GM23338 (cell line): ENCODE measurements around the gene HOXC5. TPM values are rescaled to one million over a fixed set of nuclear protein-coding genes. Genes with fewer than 3 reads are reported as not detected.

Source experiments
- ATAC-seq: fragments of 200-7000 bp; cut with Tn5 transposase; 3 replicates; pipeline ENCODE4 v1.9.1; 2020
- DNase-seq: peaks from one replicate; pipeline ENCODE4 v3.0.0-alpha.2; 2015; ENCODE audit warnings: low spot score
- H2AFZ ChIP-seq: fragments of 200-600 bp; sonication (generic); 2 replicates; pipeline ENCODE4 v1.8.0; 2016; ENCODE audit warnings: antibody characterized with exemption, mild to moderate bottlenecking, moderate library complexity
- H3F3A ChIP-seq: fragments of 200-600 bp; sonication (generic); replicated peaks from 2 replicates; pipeline ENCODE4 v1.8.0; 2017; ENCODE audit warnings: antibody characterized with exemption, mixed run types, low read depth
- H3K27ac ChIP-seq: fragments of 200-600 bp; sonication (generic); 2 replicates; pipeline ENCODE4 v1.6.1; 2016; ENCODE audit warnings: low read depth
- H3K27me3 ChIP-seq: fragments of 200-600 bp; sonication (generic); 2 replicates; pipeline ENCODE4 v1.8.0; 2016; ENCODE audit warnings: mild to moderate bottlenecking, mixed run types, moderate library complexity; ENCODE audit not compliant: insufficient read depth
- H3K36me3 ChIP-seq: fragments of 200-600 bp; sonication (generic); 2 replicates; pipeline ENCODE4 v1.8.0; 2016; ENCODE audit warnings: mild to moderate bottlenecking; ENCODE audit not compliant: insufficient read depth
- H3K4me1 ChIP-seq: fragments of 200-600 bp; sonication (generic); 2 replicates; pipeline ENCODE4 v1.8.0; 2016; ENCODE audit warnings: mild to moderate bottlenecking, moderate library complexity; ENCODE audit not compliant: insufficient read depth
- H3K4me2 ChIP-seq: fragments of 200-600 bp; sonication (generic); 2 replicates; pipeline ENCODE4 v1.7.1; 2017; ENCODE audit warnings: mixed run types
- H3K4me3 ChIP-seq: fragments of 200-600 bp; sonication (generic); 2 replicates; pipeline ENCODE4 v1.6.1; 2016; ENCODE audit warnings: mixed run types
- H3K79me2 ChIP-seq: fragments of 200-600 bp; sonication (generic); replicated peaks from 2 replicates; pipeline ENCODE4 v1.8.0; 2017; ENCODE audit warnings: mild to moderate bottlenecking; ENCODE audit not compliant: insufficient read depth
- H3K9me2 ChIP-seq: fragments of 200-600 bp; sonication (generic); 2 replicates; pipeline ENCODE4 v1.8.0; 2017; ENCODE audit not compliant: insufficient read depth
- H4K20me1 ChIP-seq: fragments of 200-600 bp; sonication (generic); replicated peaks from 2 replicates; pipeline ENCODE4 v1.8.0; 2017; ENCODE audit warnings: mild to moderate bottlenecking; ENCODE audit not compliant: insufficient read depth
- H3K27ac Mint-ChIP-seq: 2 replicates; pipeline ENCODE4 v1.8.0; 2020; ENCODE audit warnings: inconsistent platforms, mild to moderate bottlenecking, moderate library complexity, mixed read lengths
- H3K27me3 Mint-ChIP-seq: 3 replicates; pipeline ENCODE4 v1.8.0; 2022; ENCODE audit warnings: low read depth, mild to moderate bottlenecking, moderate library complexity, mixed read lengths, inconsistent platforms; ENCODE audit not compliant: insufficient read depth, poor library complexity
- H3K36me3 Mint-ChIP-seq: 3 replicates; pipeline ENCODE4 v1.8.0; 2021; ENCODE audit warnings: low read depth, mild to moderate bottlenecking, inconsistent platforms, moderate library complexity, mixed read lengths
- H3K4me1 Mint-ChIP-seq: 3 replicates; pipeline ENCODE4 v1.8.0; 2020; ENCODE audit warnings: mild to moderate bottlenecking, inconsistent platforms, mixed read lengths
- H3K4me3 Mint-ChIP-seq: 3 replicates; pipeline ENCODE4 v1.8.0; 2021; ENCODE audit warnings: moderate library complexity, mild to moderate bottlenecking, inconsistent platforms, mixed read lengths
- H3K9me3 Mint-ChIP-seq: 3 replicates; pipeline ENCODE4 v1.8.0; 2020; ENCODE audit warnings: moderate library complexity, mild to moderate bottlenecking, inconsistent platforms, mixed read lengths
- CREB1 ChIP-seq: fragments of 250-450 bp; sonication (Bioruptor Pico); IDR thresholded peaks from 2 replicates; pipeline ENCODE4 v1.5.0; 2020; ENCODE audit warnings: low read depth, mild to moderate bottlenecking, moderate library complexity
- EZH2 ChIP-seq: fragments of 200-600 bp; sonication (generic); IDR thresholded peaks from one replicate; pipeline ENCODE4 v1.8.0; 2017; ENCODE audit warnings: antibody characterized with exemption, mild to moderate bottlenecking, low read depth; ENCODE audit not compliant: unreplicated experiment
- EZH2phosphoT487 ChIP-seq: fragments of 200-600 bp; sonication (generic); IDR thresholded peaks from one replicate; pipeline ENCODE4 v1.8.1; 2018; ENCODE audit warnings: antibody characterized with exemption; ENCODE audit not compliant: unreplicated experiment
- JUNB ChIP-seq: IDR thresholded peaks from one replicate; pipeline ENCODE4 v1.6.1; 2016; ENCODE audit warnings: antibody characterized with exemption; ENCODE audit not compliant: unreplicated experiment
- NANOG ChIP-seq: IDR thresholded peaks from 2 replicates; pipeline ENCODE4 v1.6.1; 2016; ENCODE audit warnings: antibody characterized with exemption, borderline replicate concordance
- POLR2AphosphoS5 ChIP-seq: IDR thresholded peaks from 2 replicates; pipeline ENCODE4 v1.6.1; 2016; ENCODE audit warnings: antibody characterized with exemption, low read depth
- STAT1 ChIP-seq: IDR thresholded peaks from one replicate; pipeline ENCODE4 v1.6.1; 2016; ENCODE audit warnings: antibody characterized with exemption; ENCODE audit not compliant: unreplicated experiment
- ZNF114 ChIP-seq: fragments of 250-450 bp; sonication (Bioruptor Pico); IDR thresholded peaks from 2 replicates; pipeline ENCODE4 v1.5.0; 2020; ENCODE audit warnings: mild to moderate bottlenecking, moderate library complexity
- ZNF331 ChIP-seq: fragments of 250-450 bp; sonication (Bioruptor Pico); IDR thresholded peaks from 2 replicates; pipeline ENCODE4 v1.5.0; 2020; ENCODE audit warnings: low read depth, mild to moderate bottlenecking, moderate library complexity
- polyA plus RNA-seq: library from polyadenylated mRNA; unstranded; fragments of >200 nt; fragmentation: Nextera tagmentation; extraction: Ambion mirVana; gene quantifications from 2 replicates; pipeline ENCODE4 v1.2.1, GENCODE V29; 2016
- total RNA-seq: library from RNA; depleted of rRNA; stranded (reverse); fragments of >200 nt; shearing (Covaris generic); gene quantifications from 2 replicates; pipeline ENCODE4 v1.2.3, GENCODE V29; 2014
- TF ChIP-seq, protein P1 (sequence below): IDR thresholded peaks from 2 replicates; pipeline ENCODE4 v1.6.1; 2016; ENCODE audit warnings: antibody characterized with exemption
- TF ChIP-seq, protein P2 (sequence below), 2 experiments: fragments of 200-600 bp in 1 of 2; sonication (generic) in 1 of 2; conservative IDR thresholded peaks; 2 replicates each; pipeline versions ENCODE4 v1.5.1 to v1.6.1; 2016 to 2017; ENCODE audit warnings: antibody characterized with exemption in 2 of 2, low read depth in 2 of 2, mild to moderate bottlenecking in 2 of 2, moderate library complexity in 1 of 2
- TF ChIP-seq, protein P3 (sequence below): IDR thresholded peaks from one replicate; pipeline ENCODE4 v1.6.1; 2018; ENCODE audit warnings: antibody characterized with exemption; ENCODE audit not compliant: unreplicated experiment
- TF ChIP-seq, protein P4 (sequence below): fragments of 250-450 bp; sonication (Bioruptor Pico); IDR thresholded peaks from 2 replicates; pipeline ENCODE4 v1.5.0; 2020; ENCODE audit warnings: mild to moderate bottlenecking, moderate library complexity

HOXC5 gene
- total and polyA plus RNA-seq, 2 experiments from 2014 or later = not detected

DNA sequence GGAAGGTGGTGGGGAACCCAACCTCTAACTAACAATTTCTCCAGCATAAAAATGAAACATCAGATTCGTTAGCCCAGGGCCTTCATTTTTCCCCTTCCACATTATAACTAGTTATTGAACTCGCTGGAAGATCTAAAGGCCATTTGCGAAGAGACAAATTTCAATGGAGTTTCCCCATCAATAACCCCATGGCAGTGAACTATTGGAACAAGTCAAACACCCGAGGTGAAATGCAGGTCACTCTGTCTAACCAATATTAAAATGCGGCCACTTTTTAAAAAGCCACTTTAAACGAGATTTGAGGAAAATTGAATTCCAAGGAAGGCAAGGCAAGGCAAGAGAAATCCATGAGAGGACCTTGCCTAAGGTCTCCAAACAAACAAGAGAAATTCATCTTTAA is 16.3 kb downstream of the HOXC5 start:
- Mint-ChIP-seq H3K27ac (no peak overlapping the region), H3K27me3 (peaks cover 100% of the 10 kb centered on the region), H3K4me1 (peaks cover 26% of the 10 kb centered on the region), H3K9me3 (no peaks in the 10 kb centered on the region; the same call in 2 of the 3 replicates), H3K4me3 (no peak overlapping the region), H3K36me3 (no peaks in the 10 kb centered on the region)
- Histone ChIP-seq H3K4me2 (no peak overlapping the region), H3K27me3 (peaks cover 100% of the 10 kb centered on the region), H3K4me1 (peaks cover 67% of the 10 kb centered on the region), H3K36me3 (peaks cover 3% of the 10 kb centered on the region; the same call in 1 of the 2 replicates), H3K4me3 (no peak overlapping the region), H3K27ac (no peak overlapping the region), H3K79me2 (no peaks in the 10 kb centered on the region), H3K9me2 (no peaks in the 10 kb centered on the region), H4K20me1 (peaks cover 73% of the 10 kb centered on the region), H3F3A (peaks cover 53% of the 10 kb centered on the region), H2AFZ (no peak overlapping the region)
- no peak for DNase-seq
- TF ChIP-seq EZH2 (no peak), NANOG (no peak), JUNB (no peak), EZH2phosphoT487 (no peak), POLR2AphosphoS5 (no peak), ZNF331 (no peak), ZNF114 (no peak), CREB1 (CRISPR knock-in tag) (no peak), STAT1 (no peak)
- TF ChIP-seq, protein P1, sequence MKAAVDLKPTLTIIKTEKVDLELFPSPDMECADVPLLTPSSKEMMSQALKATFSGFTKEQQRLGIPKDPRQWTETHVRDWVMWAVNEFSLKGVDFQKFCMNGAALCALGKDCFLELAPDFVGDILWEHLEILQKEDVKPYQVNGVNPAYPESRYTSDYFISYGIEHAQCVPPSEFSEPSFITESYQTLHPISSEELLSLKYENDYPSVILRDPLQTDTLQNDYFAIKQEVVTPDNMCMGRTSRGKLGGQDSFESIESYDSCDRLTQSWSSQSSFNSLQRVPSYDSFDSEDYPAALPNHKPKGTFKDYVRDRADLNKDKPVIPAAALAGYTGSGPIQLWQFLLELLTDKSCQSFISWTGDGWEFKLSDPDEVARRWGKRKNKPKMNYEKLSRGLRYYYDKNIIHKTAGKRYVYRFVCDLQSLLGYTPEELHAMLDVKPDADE = no peak
- TF ChIP-seq, protein P2, sequence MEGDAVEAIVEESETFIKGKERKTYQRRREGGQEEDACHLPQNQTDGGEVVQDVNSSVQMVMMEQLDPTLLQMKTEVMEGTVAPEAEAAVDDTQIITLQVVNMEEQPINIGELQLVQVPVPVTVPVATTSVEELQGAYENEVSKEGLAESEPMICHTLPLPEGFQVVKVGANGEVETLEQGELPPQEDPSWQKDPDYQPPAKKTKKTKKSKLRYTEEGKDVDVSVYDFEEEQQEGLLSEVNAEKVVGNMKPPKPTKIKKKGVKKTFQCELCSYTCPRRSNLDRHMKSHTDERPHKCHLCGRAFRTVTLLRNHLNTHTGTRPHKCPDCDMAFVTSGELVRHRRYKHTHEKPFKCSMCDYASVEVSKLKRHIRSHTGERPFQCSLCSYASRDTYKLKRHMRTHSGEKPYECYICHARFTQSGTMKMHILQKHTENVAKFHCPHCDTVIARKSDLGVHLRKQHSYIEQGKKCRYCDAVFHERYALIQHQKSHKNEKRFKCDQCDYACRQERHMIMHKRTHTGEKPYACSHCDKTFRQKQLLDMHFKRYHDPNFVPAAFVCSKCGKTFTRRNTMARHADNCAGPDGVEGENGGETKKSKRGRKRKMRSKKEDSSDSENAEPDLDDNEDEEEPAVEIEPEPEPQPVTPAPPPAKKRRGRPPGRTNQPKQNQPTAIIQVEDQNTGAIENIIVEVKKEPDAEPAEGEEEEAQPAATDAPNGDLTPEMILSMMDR (conservative IDR thresholded peaks at IDR 0.05; ENCODE audit: low read depth in 2 of 2) = no peak
- TF ChIP-seq, protein P3, sequence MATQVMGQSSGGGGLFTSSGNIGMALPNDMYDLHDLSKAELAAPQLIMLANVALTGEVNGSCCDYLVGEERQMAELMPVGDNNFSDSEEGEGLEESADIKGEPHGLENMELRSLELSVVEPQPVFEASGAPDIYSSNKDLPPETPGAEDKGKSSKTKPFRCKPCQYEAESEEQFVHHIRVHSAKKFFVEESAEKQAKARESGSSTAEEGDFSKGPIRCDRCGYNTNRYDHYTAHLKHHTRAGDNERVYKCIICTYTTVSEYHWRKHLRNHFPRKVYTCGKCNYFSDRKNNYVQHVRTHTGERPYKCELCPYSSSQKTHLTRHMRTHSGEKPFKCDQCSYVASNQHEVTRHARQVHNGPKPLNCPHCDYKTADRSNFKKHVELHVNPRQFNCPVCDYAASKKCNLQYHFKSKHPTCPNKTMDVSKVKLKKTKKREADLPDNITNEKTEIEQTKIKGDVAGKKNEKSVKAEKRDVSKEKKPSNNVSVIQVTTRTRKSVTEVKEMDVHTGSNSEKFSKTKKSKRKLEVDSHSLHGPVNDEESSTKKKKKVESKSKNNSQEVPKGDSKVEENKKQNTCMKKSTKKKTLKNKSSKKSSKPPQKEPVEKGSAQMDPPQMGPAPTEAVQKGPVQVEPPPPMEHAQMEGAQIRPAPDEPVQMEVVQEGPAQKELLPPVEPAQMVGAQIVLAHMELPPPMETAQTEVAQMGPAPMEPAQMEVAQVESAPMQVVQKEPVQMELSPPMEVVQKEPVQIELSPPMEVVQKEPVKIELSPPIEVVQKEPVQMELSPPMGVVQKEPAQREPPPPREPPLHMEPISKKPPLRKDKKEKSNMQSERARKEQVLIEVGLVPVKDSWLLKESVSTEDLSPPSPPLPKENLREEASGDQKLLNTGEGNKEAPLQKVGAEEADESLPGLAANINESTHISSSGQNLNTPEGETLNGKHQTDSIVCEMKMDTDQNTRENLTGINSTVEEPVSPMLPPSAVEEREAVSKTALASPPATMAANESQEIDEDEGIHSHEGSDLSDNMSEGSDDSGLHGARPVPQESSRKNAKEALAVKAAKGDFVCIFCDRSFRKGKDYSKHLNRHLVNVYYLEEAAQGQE = no peak
- TF ChIP-seq, protein P4, sequence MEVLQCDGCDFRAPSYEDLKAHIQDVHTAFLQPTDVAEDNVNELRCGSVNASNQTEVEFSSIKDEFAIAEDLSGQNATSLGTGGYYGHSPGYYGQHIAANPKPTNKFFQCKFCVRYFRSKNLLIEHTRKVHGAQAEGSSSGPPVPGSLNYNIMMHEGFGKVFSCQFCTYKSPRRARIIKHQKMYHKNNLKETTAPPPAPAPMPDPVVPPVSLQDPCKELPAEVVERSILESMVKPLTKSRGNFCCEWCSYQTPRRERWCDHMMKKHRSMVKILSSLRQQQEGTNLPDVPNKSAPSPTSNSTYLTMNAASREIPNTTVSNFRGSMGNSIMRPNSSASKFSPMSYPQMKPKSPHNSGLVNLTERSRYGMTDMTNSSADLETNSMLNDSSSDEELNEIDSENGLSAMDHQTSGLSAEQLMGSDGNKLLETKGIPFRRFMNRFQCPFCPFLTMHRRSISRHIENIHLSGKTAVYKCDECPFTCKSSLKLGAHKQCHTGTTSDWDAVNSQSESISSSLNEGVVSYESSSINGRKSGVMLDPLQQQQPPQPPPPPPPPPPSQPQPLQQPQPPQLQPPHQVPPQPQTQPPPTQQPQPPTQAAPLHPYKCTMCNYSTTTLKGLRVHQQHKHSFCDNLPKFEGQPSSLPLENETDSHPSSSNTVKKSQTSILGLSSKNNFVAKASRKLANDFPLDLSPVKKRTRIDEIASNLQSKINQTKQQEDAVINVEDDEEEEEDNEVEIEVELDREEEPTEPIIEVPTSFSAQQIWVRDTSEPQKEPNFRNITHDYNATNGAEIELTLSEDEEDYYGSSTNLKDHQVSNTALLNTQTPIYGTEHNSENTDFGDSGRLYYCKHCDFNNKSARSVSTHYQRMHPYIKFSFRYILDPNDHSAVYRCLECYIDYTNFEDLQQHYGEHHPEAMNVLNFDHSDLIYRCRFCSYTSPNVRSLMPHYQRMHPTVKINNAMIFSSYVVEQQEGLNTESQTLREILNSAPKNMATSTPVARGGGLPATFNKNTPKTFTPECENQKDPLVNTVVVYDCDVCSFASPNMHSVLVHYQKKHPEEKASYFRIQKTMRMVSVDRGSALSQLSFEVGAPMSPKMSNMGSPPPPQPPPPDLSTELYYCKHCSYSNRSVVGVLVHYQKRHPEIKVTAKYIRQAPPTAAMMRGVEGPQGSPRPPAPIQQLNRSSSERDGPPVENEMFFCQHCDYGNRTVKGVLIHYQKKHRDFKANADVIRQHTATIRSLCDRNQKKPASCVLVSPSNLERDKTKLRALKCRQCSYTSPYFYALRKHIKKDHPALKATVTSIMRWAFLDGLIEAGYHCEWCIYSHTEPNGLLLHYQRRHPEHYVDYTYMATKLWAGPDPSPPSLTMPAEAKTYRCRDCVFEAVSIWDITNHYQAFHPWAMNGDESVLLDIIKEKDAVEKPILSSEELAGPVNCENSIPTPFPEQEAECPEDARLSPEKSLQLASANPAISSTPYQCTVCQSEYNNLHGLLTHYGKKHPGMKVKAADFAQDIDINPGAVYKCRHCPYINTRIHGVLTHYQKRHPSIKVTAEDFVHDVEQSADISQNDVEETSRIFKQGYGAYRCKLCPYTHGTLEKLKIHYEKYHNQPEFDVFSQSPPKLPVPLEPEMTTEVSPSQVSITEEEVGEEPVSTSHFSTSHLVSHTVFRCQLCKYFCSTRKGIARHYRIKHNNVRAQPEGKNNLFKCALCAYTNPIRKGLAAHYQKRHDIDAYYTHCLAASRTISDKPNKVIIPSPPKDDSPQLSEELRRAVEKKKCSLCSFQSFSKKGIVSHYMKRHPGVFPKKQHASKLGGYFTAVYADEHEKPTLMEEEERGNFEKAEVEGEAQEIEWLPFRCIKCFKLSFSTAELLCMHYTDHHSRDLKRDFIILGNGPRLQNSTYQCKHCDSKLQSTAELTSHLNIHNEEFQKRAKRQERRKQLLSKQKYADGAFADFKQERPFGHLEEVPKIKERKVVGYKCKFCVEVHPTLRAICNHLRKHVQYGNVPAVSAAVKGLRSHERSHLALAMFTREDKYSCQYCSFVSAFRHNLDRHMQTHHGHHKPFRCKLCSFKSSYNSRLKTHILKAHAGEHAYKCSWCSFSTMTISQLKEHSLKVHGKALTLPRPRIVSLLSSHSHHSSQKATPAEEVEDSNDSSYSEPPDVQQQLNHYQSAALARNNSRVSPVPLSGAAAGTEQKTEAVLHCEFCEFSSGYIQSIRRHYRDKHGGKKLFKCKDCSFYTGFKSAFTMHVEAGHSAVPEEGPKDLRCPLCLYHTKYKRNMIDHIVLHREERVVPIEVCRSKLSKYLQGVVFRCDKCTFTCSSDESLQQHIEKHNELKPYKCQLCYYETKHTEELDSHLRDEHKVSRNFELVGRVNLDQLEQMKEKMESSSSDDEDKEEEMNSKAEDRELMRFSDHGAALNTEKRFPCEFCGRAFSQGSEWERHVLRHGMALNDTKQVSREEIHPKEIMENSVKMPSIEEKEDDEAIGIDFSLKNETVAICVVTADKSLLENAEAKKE (CRISPR knock-in tag) = no peak
- no peak for ATAC-seq
